NCI-H524 (cell line): ENCODE measurements around the gene FES.
A peak's percentile ranks its signal among the peaks of the same experiment; 100 is the strongest.
"Not testable (repeated sequence)": the region's sequence is repeated elsewhere in the genome, so short reads cannot be mapped to it uniquely, and the experiment has no call there.

Source experiments
- DNase-seq, 2 experiments: peaks; one replicate each; lab custom pipeline; 2025; lab: John Stamatoyannopoulos, UW

The FES gene

DNA sequence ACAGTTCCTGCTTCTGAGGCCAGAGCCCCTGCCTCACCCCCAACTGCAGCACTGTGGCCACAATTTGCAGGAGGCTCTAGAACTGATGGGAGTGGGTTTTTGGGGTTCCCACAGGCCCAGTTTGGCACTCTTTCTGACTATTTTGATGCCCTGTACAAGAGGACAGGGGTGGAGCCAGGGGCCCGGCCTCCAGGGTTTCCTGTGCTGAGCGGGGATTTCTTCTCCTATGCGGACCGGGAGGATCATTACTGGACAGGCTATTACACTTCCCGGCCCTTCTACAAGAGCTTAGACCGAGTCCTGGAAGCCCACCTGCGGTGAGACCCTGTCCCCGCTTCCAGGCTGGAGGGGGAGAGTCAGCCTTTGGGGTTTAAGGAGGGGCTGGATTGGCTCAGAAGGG lies 25.7 kb downstream of the FES start:
- no peak for DNase-seq

DNA sequence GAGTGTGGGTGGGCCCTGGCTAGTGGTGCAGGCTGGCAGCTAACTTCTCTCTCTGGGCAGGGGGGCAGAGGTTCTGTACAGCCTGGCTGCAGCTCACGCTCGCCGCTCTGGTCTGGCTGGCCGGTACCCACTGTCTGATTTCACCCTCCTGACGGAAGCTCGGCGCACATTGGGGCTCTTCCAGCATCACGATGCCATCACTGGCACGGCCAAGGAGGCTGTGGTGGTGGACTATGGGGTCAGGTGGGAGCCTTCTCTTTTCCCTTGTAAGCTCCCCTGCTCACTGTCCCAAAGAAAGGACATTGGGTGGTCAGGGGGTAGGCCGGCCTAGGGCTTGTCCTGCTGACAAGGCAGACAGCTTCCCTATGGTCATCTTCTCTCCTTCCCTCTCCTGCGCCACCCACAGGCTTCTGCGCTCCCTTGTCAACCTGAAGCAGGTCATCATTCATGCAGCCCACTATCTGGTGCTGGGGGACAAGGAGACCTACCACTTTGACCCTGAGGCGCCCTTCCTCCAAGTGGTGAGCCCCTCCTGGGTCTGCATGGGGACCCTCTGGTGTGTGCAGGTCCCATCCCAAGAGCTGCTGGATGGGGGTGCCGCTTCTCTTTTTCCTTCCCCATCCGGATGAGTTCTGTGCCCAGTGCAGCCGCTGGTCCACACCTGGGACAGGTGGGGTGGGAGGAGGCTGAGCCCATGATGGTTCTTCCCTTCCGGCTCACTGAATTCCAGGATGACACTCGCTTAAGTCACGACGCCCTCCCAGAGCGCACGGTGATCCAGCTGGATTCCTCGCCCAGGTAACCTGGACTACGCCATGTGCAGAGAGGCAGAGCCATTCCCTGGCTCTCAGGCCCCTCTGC lies 26.4 kb downstream of the FES start:
- no peak for DNase-seq

DNA sequence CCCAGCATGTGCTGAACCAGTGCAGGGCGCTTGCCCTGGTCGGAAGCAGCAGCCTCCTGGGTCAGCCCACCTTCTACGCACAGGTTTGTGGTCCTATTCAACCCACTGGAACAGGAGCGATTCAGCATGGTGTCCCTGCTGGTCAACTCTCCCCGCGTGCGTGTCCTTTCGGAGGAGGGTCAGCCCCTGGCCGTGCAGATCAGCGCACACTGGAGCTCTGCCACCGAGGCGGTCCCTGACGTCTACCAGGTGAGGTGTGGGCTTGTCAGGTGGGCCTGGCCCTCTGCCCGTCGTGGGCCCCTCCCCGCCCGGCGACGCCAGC lies 27.0 kb downstream of the FES start:
- DNase-seq = no peak

DNA sequence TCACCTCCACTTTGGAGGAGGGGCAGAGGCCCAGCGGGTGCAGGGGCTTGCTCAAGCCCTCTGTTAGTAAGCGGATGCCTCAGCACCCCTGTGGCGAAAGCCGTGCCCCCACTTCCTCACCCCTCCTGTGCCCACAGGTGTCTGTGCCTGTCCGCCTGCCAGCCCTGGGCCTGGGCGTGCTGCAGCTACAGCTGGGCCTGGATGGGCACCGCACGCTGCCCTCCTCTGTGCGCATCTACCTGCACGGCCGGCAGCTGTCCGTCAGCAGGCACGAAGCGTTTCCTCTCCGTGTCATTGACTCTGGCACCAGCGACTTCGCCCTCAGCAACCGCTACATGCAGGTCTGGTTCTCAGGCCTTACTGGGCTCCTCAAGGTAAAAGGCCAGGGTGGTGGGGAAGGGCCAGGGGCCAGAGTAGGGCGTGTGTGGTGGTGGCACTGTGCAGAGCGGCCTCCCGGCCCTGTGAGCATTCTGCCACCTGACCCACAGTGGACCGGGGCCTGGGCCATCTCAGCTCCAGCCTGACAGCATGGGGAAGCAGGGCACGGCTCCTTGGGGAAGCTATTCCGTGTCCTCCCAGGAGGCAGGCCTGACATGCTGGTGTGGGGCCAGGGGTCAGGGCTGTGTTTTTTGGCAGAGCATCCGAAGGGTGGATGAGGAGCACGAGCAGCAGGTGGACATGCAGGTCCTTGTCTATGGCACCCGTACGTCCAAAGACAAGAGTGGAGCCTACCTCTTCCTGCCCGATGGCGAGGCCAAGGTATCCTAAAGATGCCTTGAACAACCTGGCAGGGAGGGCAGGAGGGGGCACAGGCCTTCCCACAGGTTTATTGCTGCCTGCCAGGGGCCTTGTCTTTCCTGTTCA lies 27.8 kb downstream of the FES start:
- no peak for DNase-seq

DNA sequence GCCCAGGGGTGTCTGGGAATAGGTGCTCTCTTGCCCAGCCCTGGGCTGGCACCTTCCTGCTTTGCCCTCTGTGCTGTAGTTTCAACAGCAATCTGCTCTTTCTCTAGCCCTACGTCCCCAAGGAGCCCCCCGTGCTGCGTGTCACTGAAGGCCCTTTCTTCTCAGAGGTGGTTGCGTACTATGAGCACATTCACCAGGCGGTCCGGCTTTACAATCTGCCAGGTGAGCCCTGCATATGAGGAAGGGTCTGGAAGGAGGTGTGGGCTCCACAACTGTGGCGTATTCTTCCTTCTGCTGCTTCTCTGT lies 28.4 kb downstream of the FES start:
- no peak for DNase-seq

DNA sequence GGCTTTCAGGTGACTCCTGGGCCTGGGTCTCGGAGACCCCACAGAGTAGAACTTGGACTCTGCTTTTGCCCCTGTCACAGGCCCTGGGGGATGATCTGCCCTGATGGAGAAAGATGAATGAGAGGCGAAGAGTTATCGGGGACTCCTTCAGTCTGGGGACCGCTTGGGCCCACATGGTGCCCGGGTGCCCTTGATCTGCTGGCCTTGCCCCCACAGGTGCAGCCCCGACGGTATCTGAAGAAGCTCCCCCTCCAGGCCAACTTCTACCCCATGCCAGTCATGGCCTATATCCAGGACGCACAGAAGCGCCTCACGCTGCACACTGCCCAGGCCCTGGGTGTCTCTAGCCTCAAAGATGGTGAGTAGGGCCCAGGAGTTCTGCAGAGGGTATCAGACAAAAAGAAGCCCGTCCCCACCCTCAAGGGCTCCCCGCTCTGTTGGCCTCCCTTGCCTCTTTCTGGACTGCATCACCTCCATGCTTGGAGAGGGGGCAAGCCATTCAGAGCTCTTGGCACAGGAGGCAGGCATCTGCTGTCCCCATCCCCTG lies 29.2 kb downstream of the FES start:
- DNase-seq = no peak

DNA sequence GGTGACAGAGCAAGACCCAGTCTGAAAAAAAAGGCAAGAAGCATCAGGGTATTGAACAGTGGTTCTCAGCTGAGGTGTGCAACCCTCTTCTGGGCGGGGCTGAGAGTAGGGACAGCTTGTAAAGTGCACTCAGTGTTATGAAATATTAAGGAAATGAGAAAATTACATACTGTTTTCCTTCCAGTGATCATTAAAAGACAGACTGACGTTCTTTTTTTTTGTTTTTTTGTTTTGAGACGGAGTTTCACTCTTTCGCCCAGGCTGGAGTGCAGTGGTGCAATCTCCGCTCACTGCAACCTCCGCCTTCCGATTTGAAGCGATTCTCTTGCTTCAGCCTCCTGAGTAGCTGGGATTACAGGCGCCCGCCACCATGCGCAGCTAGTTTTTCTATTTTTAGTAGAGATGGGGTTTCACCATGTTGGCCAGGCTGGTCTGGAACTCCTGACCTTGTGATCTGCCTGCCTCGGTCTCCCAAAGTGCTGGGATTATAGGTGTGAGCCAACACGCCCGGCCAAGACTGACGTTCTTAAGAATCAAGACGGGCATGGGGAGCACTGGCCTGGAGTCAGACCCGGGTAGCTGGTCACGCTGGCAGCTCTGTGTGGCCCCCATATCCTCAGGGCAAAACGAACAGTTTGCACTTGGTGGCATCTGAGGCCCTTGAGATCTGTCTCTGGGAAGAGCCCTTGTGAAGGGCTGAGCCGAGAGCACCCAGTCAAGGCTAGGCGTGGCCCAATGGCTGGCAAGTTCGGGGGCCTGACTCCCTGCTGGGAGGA lies 30.2 kb downstream of the FES start:
- peak; percentile 61 to 76 for DNase-seq

DNA sequence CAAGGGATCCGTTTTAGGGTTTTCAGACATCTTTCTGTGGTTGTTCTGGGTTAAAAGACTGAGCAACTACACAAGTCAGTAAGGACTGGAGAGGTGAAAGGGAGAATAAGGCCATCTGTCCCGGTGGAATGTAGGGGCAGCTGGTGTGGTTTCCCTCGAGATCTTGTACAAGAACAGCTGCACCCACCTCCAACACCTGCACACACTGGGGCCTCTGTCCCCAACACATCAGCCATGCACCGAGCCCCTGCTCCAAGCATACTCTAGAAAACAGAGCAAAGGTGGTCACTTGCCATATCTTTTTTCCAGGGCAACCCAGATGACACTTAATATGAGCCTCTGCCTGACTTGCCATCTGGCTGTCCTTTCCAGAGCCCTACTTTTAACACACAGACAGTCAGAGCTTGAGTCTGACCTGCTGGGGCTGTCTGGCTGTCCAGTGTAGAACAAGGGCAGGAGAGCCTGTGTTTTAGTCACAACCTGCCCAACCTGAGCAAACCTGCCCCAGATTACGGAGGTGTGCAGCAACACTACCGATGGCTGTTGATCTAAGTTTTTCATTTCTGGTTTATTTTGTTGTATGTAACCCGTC lies 31.0 kb downstream of the FES start:
- peak; percentile 82 to 92 for DNase-seq

DNA sequence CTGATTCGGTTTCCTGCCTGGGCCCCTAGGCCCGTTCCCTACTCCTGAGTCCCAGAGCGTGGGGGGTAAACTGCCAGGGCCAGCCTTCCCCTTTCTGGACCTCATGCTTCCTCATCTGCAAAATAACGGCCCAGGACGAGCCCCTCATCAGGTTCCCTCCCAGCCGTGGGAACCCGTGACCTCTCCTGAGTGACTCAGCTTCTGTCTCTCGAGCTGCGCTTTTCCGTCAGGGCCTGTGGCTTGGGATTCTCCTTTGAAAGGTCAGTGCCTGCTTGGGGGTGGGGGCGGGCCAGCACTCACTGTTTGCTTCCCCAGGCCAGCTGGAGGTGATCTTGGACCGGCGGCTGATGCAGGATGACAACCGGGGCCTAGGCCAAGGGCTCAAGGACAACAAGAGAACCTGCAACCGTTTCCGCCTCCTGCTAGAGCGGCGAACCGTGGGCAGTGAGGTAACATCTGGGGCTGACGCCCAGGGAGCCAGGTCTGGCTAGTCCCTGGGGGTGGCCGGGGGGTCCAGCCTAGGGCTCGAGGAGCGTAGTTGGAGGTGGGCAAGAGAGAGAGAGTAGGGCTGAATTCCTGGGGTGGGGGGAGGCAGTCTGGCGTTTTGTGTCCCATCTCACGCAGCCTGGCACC lies 31.6 kb downstream of the FES start:
- no peak for DNase-seq

DNA sequence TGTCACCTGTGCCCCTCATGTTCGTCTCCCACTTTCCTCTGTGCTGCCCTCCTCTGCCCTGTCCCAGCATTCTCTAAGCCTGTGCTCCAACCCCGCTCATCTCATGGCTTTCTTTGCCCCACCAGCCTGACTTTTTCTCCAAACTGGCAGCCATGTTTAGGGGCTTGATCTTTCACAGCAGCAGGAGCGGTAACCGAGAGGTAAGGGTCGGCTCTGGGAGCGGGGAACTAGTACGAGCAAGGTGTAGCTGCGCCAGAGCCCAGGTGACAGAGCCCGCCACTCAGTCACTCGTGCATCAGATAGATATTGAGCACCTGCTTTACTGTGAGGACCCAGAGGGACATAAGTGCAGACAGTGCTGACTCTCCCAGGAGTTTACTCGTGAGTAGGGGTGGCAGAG lies 32.2 kb downstream of the FES start:
- no peak for DNase-seq

DNA sequence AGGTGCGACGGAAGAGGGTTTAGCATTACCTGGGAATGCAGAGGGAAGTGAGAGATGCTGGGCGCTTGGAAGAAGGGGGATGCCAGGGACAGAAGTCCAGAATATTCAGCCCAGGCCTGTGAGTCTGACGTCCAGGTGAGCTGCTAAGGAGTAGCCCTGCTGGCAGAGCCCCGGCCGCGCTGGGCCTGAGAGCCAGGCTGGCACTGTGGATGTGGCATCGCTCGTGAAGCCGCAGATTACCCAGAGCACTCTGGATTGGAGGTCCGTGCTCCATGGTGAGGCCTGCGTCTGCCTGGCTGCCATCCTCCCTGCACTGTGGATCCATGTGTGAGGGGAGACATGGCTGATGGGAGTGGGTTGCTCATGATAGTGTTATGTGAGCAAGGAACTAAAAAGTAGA lies 33.3 kb downstream of the FES start:
- no peak for DNase-seq

DNA sequence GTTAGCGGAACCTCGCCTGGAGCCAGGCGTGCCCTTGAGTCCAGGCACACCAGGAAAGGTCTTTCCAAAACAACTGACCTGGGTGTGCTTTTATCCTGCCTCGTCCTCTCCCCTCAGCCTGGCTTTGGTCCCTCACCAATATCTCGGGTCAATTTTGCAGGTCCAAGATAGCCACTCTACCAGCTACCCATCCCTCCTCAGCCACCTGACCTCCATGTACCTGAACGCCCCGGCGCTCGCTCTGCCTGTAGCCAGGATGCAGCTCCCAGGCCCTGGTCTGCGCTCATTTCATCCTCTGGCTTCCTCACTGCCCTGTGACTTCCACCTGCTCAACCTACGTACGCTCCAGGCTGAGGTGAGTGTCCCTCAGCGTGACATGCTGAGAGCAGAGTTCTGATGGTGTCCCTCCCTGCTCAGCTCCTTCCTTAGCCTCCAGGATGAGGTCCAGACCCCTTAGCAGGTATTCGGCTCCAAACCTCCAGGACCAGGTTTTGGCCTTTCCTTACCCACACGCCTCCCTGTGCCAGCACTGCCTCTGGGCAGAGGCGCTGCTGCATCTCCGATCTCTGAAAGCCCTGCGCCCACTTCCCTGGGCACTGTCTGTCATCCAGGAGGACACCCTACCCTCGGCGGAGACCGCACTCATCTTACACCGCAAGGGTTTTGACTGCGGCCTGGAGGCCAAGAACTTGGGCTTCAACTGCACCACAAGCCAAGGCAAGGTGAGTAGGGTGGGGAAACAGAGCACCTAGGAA lies 33.9 kb downstream of the FES start:
- no peak for DNase-seq

DNA sequence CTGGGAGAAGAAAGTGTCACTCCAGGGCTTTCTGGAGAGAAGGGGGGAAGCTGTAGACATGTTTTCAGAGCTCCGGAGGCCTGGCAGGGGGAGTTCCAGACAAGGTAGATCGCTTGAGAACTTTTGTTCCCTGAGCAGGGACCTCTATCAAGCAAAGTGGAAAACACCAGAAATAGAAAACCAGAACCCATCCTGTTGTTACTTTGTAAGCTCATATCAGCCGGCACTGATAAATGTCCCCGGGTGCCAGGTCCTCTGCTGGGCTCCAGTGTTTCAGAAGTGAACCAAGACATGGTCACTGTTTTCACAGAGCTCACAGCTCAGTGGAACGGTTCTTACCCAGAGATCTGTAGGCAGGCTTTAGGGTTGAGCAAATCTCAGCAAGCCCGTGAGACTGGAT lies 34.5 kb downstream of the FES start:
- DNase-seq = no peak

DNA sequence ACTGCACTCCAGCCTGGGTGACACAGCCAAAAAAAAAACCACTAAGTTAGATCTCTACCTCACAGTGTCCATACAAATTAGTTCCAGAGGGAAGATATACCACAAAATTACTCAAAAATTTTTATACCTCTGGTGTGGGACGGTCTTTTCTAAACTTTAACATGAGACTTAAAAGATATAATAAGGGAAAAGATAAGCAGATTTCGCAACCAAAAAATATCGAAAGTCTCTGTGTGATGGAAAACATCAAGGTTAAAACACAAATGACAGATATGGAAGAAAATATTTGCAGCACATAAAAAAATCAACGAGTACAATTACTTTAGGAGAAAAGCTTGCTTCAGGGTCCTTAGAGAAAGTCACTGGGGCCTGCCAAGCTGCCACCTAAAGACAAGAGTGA lies 37.6 kb downstream of the FES start:
- DNase-seq = no peak

DNA sequence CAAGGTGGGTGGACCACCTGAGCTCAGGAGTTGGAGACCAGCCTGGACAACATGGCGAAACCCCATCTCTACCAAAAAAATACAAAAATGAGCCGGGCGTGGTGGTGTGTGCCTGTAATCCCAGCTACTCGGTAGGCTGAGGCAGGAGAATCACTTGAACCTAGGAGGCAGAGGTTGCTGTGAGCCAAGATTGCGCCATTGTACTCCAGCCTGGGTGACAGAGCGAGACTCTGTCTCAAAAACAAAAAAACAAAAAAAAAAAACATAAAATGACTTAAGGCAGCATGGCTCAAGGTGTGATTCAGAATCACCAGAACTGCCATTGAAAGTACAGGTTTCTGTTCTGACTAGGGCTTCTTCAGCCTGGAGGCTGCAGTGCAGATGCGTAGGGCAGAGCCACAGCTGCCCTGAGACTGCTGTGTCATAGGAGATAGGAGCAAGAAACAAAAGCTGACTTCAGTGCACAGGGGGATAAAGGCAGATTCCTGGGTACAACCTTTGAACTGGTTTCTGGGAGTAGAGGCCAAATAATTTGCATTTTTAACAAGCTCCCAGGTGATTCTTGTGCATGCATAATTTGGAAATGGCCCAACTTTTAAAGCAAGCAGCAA lies 38.5 kb downstream of the FES start:
- DNase-seq = not testable (repeated sequence)

DNA sequence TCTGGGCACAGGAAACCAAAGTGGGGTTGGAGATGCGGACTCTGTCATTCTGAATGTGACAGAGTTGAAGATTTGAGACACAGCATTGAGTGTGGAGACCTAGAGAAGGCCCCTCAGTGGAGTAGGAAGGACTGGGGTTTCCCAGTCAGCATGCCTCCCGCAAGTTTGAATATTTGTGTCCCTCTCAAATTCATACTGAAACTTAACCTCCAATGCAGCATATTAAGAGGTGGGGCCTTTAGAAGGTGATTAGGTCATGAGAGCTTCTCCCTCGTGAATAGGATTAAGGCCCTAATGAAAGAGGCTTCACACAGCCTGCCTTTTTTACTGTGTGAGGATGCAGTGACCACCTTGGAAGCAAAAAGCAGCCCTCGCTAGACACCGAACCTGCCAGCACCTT lies 40.1 kb downstream of the FES start:
- peak in 1 of 2 experiments; percentile 15 for DNase-seq

DNA sequence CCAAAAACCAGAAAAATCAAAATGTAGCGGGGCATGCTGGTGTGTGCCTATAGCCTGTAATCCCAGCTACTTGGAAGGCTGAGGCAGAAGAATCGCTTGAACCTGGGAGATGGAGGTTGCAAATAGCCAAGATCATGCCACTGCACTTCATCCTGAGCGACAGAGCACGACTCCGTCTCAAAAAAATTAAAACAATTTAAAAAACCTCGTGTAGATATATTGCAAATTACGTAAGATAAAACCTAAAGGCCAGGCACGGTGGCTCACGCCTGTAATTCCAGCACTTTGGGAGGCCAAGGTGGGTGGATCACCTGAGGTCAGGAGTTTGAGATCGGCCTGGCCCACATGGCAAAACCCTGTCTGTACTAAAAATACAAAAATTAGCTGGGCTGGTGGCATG lies 42.5 kb downstream of the FES start:
- DNase-seq = not testable (repeated sequence)

DNA sequence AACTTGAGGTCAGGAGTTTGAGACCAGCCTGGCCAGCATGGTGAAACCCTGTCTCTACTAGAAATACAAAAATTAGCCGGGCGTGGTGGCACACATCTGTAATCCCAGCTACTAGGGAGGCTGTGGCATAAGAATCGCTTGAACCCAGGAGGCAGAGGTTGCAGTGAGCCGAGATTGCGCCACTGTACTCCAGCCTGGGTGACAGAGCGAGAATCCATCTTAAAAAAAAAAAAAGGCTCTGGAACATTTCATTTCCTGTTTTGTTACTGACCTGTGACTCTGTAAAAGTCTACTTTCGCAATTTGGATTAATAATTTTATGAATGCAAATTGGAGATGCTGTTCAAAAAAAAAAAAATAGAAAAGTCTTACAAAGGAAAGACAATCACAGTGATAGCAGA lies 43.8 kb downstream of the FES start:
- DNase-seq = not testable (repeated sequence)

DNA sequence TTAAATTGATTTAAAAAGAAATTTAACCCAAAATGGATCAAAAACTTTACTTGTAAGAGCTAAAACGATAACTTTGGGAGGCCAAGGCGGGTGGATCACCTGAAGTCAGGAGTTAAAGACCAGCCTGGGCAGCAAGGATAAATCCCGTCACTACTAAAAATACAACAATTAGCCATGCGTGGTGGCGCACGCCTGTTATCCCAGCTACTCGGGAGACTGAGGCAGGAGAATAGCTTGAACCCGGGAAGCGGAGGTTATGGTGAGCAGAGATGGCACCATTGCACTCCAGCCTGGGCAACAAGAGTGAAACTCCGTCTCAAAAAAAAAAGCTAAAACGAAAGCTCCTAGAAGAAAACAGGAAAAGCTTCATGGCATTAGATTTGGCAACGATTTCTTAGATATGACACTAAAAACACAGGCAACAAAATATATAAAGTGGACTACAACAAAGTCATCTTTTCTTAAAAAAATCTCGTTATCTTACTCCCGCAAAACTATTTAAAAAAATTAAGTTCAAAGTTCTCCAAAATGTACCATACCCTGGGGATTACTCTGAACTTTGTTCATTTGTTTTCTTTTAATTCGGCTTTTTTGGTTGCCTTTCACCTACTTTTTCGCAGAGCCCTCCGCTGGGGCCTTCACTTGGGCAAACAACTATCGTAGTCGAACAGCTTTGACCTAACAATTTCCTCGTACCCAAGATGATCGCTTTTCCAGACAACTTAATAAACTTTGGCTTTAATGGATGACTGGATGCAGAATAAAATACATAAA lies 45.1 kb downstream of the FES start:
- no peak for DNase-seq
